Vagina (tissue), 2 donors: ENCODE data around the gene PDE1C.

Experiments
- POLR2A ChIP-seq, 2 donors: fragments of 450-650 bp; IDR thresholded peaks; one replicate each; pipeline ENCODE4 v1.6.1; 2017; ENCODE audit warnings: antibody characterized with exemption in 2 of 2, mild to moderate bottlenecking in 2 of 2, moderate library complexity in 2 of 2
- POLR2AphosphoS5 ChIP-seq, 2 donors: sonication (generic); formaldehyde crosslinking; IDR thresholded peaks; one replicate each; pipeline ENCODE4 v1.9.0; 2017; ENCODE audit warnings: antibody characterized with exemption in 2 of 2, mild to moderate bottlenecking in 2 of 2, low read depth in 1 of 2; ENCODE audit not compliant: insufficient read depth in 1 of 2

DNA sequence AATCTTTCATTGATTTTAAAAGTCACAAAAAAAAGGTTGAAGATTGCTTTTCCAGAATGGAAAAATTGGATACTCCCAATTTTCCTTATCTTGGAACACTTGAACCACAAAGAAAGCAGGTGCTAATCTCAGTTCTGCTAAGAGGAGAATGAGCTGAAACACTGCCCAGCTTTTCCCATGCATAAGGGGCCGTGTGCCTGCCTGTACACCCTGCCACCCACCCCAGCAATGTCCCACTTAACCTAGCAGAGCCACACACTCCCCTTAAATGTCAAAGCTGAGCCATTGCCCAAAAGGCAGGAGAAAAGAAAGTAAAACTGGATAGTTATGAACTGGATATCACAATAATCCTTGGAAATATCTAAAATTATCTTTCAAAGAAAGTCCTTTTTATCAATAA, 13.4 kb downstream of the PDE1C start:
- no peak for TF ChIP-seq POLR2AphosphoS5 (IDR thresholded peaks at IDR 0.05; ENCODE audit: insufficient read depth in 1 of 2, low read depth in 1 of 2)
- no peak for TF ChIP-seq POLR2A (IDR thresholded peaks at IDR 0.05)
